HepG2 (cell line): Measurements from ENCODE around the gene MBTPS2. TPM values are rescaled to one million over a fixed set of nuclear protein-coding genes. Genes with fewer than 3 reads are reported as not detected.

ENCODE experiments used
- ARNTL ChIP-seq: sonication (generic); formaldehyde crosslinking; IDR thresholded peaks from 2 replicates; pipeline ENCODE4 v1.4.0; 2020; ENCODE audit warnings: mild to moderate bottlenecking, missing genetic modification reagents
- DMAP1 ChIP-seq: IDR thresholded peaks from 2 replicates; pipeline ENCODE4 v1.6.1; 2016
- GATA4 ChIP-seq: sonication (generic); IDR thresholded peaks from 2 replicates; pipeline ENCODE4 v1.6.1; 2016; ENCODE audit warnings: antibody characterized with exemption, low read depth, borderline replicate concordance
- HOXD1 ChIP-seq: sonication (generic); formaldehyde crosslinking; IDR thresholded peaks from 2 replicates; pipeline ENCODE4 v1.5.0; 2020; ENCODE audit warnings: missing genetic modification reagents
- MEF2D ChIP-seq: sonication (generic); formaldehyde crosslinking; IDR thresholded peaks from 2 replicates; pipeline ENCODE4 v1.5.1; 2020; ENCODE audit warnings: mild to moderate bottlenecking, missing genetic modification reagents
- PHF21A ChIP-seq: sonication (generic); formaldehyde crosslinking; IDR thresholded peaks from 2 replicates; pipeline ENCODE4 v1.5.0; 2020; ENCODE audit warnings: mild to moderate bottlenecking, missing genetic modification reagents
- RARG ChIP-seq: sonication (generic); formaldehyde crosslinking; IDR thresholded peaks from 2 replicates; pipeline ENCODE4 v1.4.0; 2020; ENCODE audit warnings: low read depth, mild to moderate bottlenecking, missing genetic modification reagents
- RFXANK ChIP-seq: IDR thresholded peaks from 2 replicates; pipeline ENCODE4 v1.6.1; 2016
- SMAD9 ChIP-seq: sonication (generic); formaldehyde crosslinking; IDR thresholded peaks from 2 replicates; pipeline ENCODE4 v1.5.1; 2020; ENCODE audit warnings: mild to moderate bottlenecking, missing genetic modification reagents
- SNAPC2 ChIP-seq: sonication (generic); formaldehyde crosslinking; IDR thresholded peaks from 2 replicates; pipeline ENCODE4 v1.8.1; 2022; ENCODE audit warnings: mild to moderate bottlenecking, missing genetic modification reagents
- SRF ChIP-seq: IDR thresholded peaks from 2 replicates; pipeline ENCODE4 v1.6.1; 2011; ENCODE audit warnings: mild to moderate bottlenecking, low read depth, low read length, moderate library complexity
- TMF1 ChIP-seq: sonication (generic); formaldehyde crosslinking; IDR thresholded peaks from 2 replicates; pipeline ENCODE4 v1.8.1; 2022; ENCODE audit warnings: low read depth, missing genetic modification reagents
- ZNF143 ChIP-seq: sonication (generic); formaldehyde crosslinking; IDR thresholded peaks from 2 replicates; pipeline ENCODE4 v1.4.0; 2020; ENCODE audit warnings: missing genetic modification reagents
- ZNF317 ChIP-seq: sonication (generic); formaldehyde crosslinking; IDR thresholded peaks from 2 replicates; pipeline ENCODE4 v1.5.0; 2020; ENCODE audit warnings: mild to moderate bottlenecking, missing genetic modification reagents
- ZNF510 ChIP-seq: sonication (generic); formaldehyde crosslinking; IDR thresholded peaks from 2 replicates; pipeline ENCODE4 v1.4.0; 2020; ENCODE audit warnings: low read depth, mild to moderate bottlenecking, missing genetic modification reagents
- ZNF766 ChIP-seq: sonication (generic); formaldehyde crosslinking; IDR thresholded peaks from 2 replicates; pipeline ENCODE4 v1.5.0; 2020; ENCODE audit warnings: missing genetic modification reagents, borderline replicate concordance
- ZNF788 ChIP-seq: sonication (generic); formaldehyde crosslinking; IDR thresholded peaks from 2 replicates; pipeline ENCODE4 v1.5.0; 2020; ENCODE audit warnings: mild to moderate bottlenecking, missing genetic modification reagents, borderline replicate concordance
- polyA plus RNA-seq, 8 experiments: library from polyadenylated mRNA; depleted of rRNA in 3 of 8; stranded (reverse) in 7 of 8; unstranded in 1 of 8; fragments of >200 nt; fragmentation: Illumina TruSeq in 4 of 8; extraction: Trizol in 4 of 8; gene quantifications; 2 replicates each; pipeline versions ENCODE4 v1.2.1 to v1.2.3, GENCODE V29; 2011 to 2016; ENCODE audit warnings: low read depth in 4 of 8, missing spikeins in 1 of 8, mixed read lengths in 1 of 8; ENCODE audit not compliant: insufficient read depth in 1 of 8
- total RNA-seq, 5 experiments: library from RNA; depleted of rRNA; stranded (reverse); fragments of >200 nt; fragmentation: Illumina TruSeq; extraction: Trizol; gene quantifications; 2 replicates each; pipeline ENCODE4 v1.2.3, GENCODE V29; 2016; ENCODE audit warnings: low read depth in 1 of 5
- TF ChIP-seq, protein P1 (sequence below): sonication (generic); formaldehyde crosslinking; IDR thresholded peaks from 2 replicates; pipeline ENCODE4 v1.4.0; 2020; ENCODE audit warnings: mild to moderate bottlenecking, missing genetic modification reagents
- TF ChIP-seq, protein P2 (sequence below): sonication (generic); formaldehyde crosslinking; IDR thresholded peaks from 2 replicates; pipeline ENCODE4 v1.5.1; 2020; ENCODE audit warnings: mild to moderate bottlenecking, missing genetic modification reagents, borderline replicate concordance
- TF ChIP-seq, protein P3 (sequence below): sonication (generic); formaldehyde crosslinking; conservative IDR thresholded peaks from 2 replicates; pipeline ENCODE4 v1.4.0; 2020; ENCODE audit warnings: missing genetic modification reagents
- TF ChIP-seq, protein P4 (sequence below): sonication (generic); formaldehyde crosslinking; IDR thresholded peaks from 2 replicates; pipeline ENCODE4 v1.5.0; 2020; ENCODE audit warnings: mild to moderate bottlenecking, missing genetic modification reagents

Gene MBTPS2
- total and polyA plus RNA-seq, 2 of the 13 experiments (the other 11 are each of a cell fraction or from before 2014, with no cell fraction given), result 5.7 to 14.4 TPM

DNA sequence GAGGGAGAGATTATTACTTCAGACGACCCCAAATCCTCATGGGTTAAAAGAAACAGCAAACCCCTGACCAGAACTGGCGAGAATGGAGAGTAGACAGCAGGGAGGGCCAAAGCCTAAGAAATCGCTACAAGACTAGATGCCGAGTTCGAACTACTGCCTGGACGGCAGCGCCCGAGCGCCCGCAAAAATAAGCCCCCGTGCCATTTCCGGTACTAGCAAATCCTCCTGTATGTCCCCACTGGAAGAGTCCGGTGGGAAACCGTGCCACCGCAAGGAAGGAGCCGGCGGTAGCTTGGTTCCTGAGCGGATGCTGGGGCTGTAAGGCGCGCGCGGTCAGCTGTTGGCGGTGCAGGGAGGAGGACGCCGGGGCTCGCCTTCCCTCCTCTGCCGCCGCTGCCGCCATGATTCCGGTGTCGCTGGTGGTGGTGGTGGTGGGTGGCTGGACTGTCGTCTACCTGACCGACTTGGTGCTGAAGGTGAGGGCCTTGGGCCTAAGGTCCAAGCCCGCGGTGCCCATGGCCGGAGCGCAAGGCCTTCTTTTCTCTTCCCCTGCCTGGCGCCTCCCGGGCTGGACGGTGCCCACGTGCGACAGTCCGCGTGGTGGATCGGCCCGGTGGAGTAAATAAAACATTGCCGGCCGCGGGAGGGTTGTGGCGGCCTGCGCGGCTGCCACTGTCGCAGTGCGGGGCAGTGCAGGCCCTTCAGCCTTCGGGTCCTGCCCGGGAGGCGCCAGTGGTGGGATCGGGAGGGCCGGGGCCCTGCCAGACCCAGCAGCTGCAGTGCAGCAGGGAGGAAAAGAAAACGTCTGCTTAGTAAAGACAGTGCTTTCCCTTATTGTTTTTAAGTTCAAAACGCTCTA lies at the start of gene MBTPS2 (continued):
- TF ChIP-seq, protein P1, sequence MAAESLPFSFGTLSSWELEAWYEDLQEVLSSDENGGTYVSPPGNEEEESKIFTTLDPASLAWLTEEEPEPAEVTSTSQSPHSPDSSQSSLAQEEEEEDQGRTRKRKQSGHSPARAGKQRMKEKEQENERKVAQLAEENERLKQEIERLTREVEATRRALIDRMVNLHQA (CRISPR knock-in tag), result no peak
- TF ChIP-seq SMAD9 (CRISPR knock-in tag), result no peak
- no peak for TF ChIP-seq ZNF143 (CRISPR knock-in tag)
- no peak for TF ChIP-seq ZNF510 (CRISPR knock-in tag)
- 0 out of 2 replicates have a peak, but pooled peaks have one; percentile 28 for TF ChIP-seq GATA4
- TF ChIP-seq, protein P2, sequence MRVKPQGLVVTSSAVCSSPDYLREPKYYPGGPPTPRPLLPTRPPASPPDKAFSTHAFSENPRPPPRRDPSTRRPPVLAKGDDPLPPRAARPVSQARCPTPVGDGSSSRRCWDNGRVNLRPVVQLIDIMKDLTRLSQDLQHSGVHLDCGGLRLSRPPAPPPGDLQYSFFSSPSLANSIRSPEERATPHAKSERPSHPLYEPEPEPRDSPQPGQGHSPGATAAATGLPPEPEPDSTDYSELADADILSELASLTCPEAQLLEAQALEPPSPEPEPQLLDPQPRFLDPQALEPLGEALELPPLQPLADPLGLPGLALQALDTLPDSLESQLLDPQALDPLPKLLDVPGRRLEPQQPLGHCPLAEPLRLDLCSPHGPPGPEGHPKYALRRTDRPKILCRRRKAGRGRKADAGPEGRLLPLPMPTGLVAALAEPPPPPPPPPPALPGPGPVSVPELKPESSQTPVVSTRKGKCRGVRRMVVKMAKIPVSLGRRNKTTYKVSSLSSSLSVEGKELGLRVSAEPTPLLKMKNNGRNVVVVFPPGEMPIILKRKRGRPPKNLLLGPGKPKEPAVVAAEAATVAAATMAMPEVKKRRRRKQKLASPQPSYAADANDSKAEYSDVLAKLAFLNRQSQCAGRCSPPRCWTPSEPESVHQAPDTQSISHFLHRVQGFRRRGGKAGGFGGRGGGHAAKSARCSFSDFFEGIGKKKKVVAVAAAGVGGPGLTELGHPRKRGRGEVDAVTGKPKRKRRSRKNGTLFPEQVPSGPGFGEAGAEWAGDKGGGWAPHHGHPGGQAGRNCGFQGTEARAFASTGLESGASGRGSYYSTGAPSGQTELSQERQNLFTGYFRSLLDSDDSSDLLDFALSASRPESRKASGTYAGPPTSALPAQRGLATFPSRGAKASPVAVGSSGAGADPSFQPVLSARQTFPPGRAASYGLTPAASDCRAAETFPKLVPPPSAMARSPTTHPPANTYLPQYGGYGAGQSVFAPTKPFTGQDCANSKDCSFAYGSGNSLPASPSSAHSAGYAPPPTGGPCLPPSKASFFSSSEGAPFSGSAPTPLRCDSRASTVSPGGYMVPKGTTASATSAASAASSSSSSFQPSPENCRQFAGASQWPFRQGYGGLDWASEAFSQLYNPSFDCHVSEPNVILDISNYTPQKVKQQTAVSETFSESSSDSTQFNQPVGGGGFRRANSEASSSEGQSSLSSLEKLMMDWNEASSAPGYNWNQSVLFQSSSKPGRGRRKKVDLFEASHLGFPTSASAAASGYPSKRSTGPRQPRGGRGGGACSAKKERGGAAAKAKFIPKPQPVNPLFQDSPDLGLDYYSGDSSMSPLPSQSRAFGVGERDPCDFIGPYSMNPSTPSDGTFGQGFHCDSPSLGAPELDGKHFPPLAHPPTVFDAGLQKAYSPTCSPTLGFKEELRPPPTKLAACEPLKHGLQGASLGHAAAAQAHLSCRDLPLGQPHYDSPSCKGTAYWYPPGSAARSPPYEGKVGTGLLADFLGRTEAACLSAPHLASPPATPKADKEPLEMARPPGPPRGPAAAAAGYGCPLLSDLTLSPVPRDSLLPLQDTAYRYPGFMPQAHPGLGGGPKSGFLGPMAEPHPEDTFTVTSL (CRISPR knock-in tag), result peak; percentile 62; the same call in 1 of the 2 replicates
- no peak for TF ChIP-seq ZNF766 (CRISPR knock-in tag)
- no peak for TF ChIP-seq MEF2D (CRISPR knock-in tag)
- peak; percentile 76; the same call in 1 of the 2 replicates for TF ChIP-seq TMF1 (CRISPR knock-in tag)
- no peak for TF ChIP-seq SNAPC2 (CRISPR knock-in tag)
- no peak for TF ChIP-seq RFXANK (CRISPR knock-in tag)
- peak; percentile 96 for TF ChIP-seq ZNF788 (CRISPR knock-in tag)
- peak; percentile 57; the same call in 1 of the 2 replicates for TF ChIP-seq SRF
- TF ChIP-seq, protein P3, sequence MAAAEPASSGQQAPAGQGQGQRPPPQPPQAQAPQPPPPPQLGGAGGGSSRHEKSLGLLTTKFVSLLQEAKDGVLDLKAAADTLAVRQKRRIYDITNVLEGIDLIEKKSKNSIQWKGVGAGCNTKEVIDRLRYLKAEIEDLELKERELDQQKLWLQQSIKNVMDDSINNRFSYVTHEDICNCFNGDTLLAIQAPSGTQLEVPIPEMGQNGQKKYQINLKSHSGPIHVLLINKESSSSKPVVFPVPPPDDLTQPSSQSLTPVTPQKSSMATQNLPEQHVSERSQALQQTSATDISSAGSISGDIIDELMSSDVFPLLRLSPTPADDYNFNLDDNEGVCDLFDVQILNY (CRISPR knock-in tag), result peak; percentile 42; the same call in 1 of the 2 replicates
- no peak for TF ChIP-seq RARG (CRISPR knock-in tag)
- peak; percentile 52 for TF ChIP-seq ARNTL
- TF ChIP-seq ZNF317 (CRISPR knock-in tag), result peak; percentile 65; the same call in 1 of the 2 replicates
- TF ChIP-seq PHF21A (CRISPR knock-in tag), result peak; percentile 21; the same call in 1 of the 2 replicates
- peak; percentile 41; the same call in 1 of the 2 replicates for TF ChIP-seq HOXD1 (CRISPR knock-in tag)
- TF ChIP-seq, protein P4, sequence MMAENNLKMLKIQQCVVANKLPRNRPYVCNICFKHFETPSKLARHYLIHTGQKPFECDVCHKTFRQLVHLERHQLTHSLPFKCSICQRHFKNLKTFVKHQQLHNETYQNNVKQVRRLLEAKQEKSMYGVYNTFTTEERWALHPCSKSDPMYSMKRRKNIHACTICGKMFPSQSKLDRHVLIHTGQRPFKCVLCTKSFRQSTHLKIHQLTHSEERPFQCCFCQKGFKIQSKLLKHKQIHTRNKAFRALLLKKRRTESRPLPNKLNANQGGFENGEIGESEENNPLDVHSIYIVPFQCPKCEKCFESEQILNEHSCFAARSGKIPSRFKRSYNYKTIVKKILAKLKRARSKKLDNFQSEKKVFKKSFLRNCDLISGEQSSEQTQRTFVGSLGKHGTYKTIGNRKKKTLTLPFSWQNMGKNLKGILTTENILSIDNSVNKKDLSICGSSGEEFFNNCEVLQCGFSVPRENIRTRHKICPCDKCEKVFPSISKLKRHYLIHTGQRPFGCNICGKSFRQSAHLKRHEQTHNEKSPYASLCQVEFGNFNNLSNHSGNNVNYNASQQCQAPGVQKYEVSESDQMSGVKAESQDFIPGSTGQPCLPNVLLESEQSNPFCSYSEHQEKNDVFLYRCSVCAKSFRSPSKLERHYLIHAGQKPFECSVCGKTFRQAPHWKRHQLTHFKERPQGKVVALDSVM (CRISPR knock-in tag), result peak; percentile 42; the same call in 1 of the 2 replicates
- TF ChIP-seq DMAP1 (CRISPR knock-in tag), result peak; percentile 84
